HT-29 (cell line): ENCODE results near the gene ATXN7. TPM values are rescaled to one million over a fixed set of nuclear protein-coding genes. Genes with fewer than 3 reads are reported as not detected.
A peak's percentile ranks its signal among the peaks of the same experiment; 100 is the strongest.

Source experiments
- DNase-seq: peaks from one replicate; pipeline ENCODE4 v3.0.0-alpha.2; 2015; ENCODE audit warnings: low spot score
- total RNA-seq: library from RNA; depleted of rRNA; stranded (reverse); fragments of >200 nt; shearing (Covaris generic); gene quantifications from 2 replicates; pipeline ENCODE4 v1.2.3, GENCODE V29; 2014

Gene ATXN7
- total RNA-seq, 1 experiment from 2014 or later = 3.0 TPM

- no peak for DNase-seq
Observed at GRCh38 chr3:64019271-64019670, 155.6 kb downstream of the ATXN7 start.

- no peak for DNase-seq
Observed at GRCh38 chr3:64019879-64020278, 156.2 kb downstream of the ATXN7 start.

GRCh38 chr3:64021922-64022321, 158.3 kb downstream of the ATXN7 start:
- no peak for DNase-seq

- DNase-seq = peak; percentile 6
Observed at GRCh38 chr3:64022451-64023186, 159.0 kb downstream of the ATXN7 start.

GRCh38 chr3:64023187-64023860, 159.7 kb downstream of the ATXN7 start, which contains the start of gene PSMD6:
PSMD6 (minus strand) TSS chr3:64023494; CDS start chr3:64023419, 75 bp downstream.
- DNase-seq = peak; percentile 70

- no peak for DNase-seq
Observed at GRCh38 chr3:64023861-64024223, 160.2 kb downstream of the ATXN7 start.

GRCh38 chr3:64026346-64026745, 162.7 kb downstream of the ATXN7 start:
- DNase-seq = no peak

GRCh38 chr3:64027658-64028057, 164.0 kb downstream of the ATXN7 start:
- no peak for DNase-seq

GRCh38 chr3:64028754-64029153, 165.1 kb downstream of the ATXN7 start:
- DNase-seq = no peak

GRCh38 chr3:64029287-64029686, 165.6 kb downstream of the ATXN7 start:
- DNase-seq = no peak

- peak; percentile 74 for DNase-seq
Observed at GRCh38 chr3:64030741-64031140, 167.1 kb downstream of the ATXN7 start.

GRCh38 chr3:64031540-64032508, 168.2 kb downstream of the ATXN7 start:
- no peak for DNase-seq

- DNase-seq = no peak
Observed at GRCh38 chr3:64033069-64033468, 169.4 kb downstream of the ATXN7 start.

GRCh38 chr3:64037084-64037483, 173.4 kb downstream of the ATXN7 start:
- no peak for DNase-seq

- DNase-seq = no peak
Observed at GRCh38 chr3:64038253-64038767, 174.6 kb downstream of the ATXN7 start.

GRCh38 chr3:64039332-64039731, 175.7 kb downstream of the ATXN7 start:
- no peak for DNase-seq

- DNase-seq = no peak
Observed at GRCh38 chr3:64039981-64040733, 176.5 kb downstream of the ATXN7 start.

- DNase-seq = no peak
Observed at GRCh38 chr3:64042952-64043351, 179.3 kb downstream of the ATXN7 start.

- DNase-seq = no peak
Observed at GRCh38 chr3:64046592-64046991, 182.9 kb downstream of the ATXN7 start.

GRCh38 chr3:64046996-64047594, 183.4 kb downstream of the ATXN7 start:
- no peak for DNase-seq

- no peak for DNase-seq
Observed at GRCh38 chr3:64047787-64048186, 184.1 kb downstream of the ATXN7 start.
